ENCODE results near the gene HIP1. TPM values are rescaled to one million over a fixed set of nuclear protein-coding genes. Genes with fewer than 3 reads are reported as not detected.

The HIP1 gene
- total and polyA plus RNA-seq, 9 of the 15 experiments (the other 6 are each of a cell fraction or from before 2014, with no cell fraction given): 2.4 to 13.7 (median 9.5) TPM

DNA sequence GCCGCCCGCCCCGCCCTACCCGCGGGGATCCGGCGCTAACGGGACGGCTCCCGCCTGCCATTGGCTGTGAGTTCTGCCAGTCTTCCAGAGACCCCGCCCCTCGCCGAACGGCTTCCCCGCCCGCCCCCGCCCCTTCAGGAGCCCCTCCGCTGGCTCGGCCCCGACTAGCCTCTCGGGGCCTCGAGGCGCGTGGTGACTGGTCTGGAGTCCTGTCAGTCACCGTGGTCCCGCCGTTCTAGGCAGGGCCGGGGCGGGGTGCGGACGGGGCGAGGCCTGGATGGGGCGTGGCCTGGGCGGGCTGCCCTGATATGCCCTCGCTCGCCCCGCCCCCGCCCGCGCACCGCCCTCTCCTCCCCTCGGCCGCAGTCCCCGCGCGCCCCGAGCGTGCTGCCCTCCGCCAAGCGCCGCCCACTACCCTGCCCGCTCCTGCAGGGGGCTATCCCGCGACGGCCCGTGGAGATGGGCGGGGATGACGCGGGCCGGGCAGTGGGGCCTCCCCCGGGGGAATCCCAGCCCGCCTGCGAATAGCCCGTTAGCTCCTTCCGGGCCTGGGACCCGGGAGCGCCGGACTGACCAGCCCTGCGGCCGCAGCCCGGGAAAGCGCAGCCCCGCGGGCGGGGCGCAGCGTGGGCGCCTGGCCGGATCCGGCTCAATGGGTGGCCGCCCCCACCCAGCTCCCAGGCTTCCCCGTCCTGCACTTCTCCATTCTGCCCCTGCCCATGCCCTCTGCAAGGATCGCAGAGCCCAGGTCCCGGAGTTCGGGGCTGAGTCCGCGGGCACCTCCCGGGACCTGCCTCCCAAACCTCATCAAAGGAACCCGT is 444 bp upstream of the HIP1 start (continued):
- TF ChIP-seq, protein P1, sequence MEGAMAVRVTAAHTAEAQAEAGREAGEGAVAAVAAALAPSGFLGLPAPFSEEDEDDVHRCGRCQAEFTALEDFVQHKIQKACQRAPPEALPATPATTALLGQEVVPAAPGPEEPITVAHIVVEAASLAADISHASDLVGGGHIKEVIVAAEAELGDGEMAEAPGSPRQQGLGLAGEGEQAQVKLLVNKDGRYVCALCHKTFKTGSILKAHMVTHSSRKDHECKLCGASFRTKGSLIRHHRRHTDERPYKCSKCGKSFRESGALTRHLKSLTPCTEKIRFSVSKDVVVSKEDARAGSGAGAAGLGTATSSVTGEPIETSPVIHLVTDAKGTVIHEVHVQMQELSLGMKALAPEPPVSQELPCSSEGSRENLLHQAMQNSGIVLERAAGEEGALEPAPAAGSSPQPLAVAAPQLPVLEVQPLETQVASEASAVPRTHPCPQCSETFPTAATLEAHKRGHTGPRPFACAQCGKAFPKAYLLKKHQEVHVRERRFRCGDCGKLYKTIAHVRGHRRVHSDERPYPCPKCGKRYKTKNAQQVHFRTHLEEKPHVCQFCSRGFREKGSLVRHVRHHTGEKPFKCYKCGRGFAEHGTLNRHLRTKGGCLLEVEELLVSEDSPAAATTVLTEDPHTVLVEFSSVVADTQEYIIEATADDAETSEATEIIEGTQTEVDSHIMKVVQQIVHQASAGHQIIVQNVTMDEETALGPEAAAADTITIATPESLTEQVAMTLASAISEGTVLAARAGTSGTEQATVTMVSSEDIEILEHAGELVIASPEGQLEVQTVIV (CRISPR knock-in tag; IDR thresholded peaks at IDR 0.05; ENCODE audit: borderline replicate concordance): no peak
- TF ChIP-seq, protein P2, sequence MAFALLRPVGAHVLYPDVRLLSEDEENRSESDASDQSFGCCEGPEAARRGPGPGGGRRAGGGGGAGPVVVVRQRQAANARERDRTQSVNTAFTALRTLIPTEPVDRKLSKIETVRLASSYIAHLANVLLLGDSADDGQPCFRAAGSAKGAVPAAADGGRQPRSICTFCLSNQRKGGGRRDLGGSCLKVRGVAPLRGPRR (CRISPR knock-in tag; IDR thresholded peaks at IDR 0.05): no peak
- TF ChIP-seq HDAC3 (IDR thresholded peaks at IDR 0.05; ENCODE audit: borderline replicate concordance, partially characterized antibody) (no peak), WHSC1 (IDR thresholded peaks at IDR 0.05; ENCODE audit: low read length) (no peak), ZNF583 (CRISPR knock-in tag; IDR thresholded peaks at IDR 0.05) (no peak), ZNF408 (CRISPR knock-in tag; IDR thresholded peaks at IDR 0.05; ENCODE audit: low read depth) (no peak), ZNF561 (CRISPR knock-in tag; conservative IDR thresholded peaks at IDR 0.05) (no peak), ZBTB1 (CRISPR knock-in tag; IDR thresholded peaks at IDR 0.05; ENCODE audit: borderline replicate concordance, low read depth) (peak; percentile 92), MED1 (CRISPR knock-in tag; IDR thresholded peaks at IDR 0.05; ENCODE audit: borderline replicate concordance) (no peak), CBFA2T3 (IDR thresholded peaks at IDR 0.05) (peak; percentile 25), TAF15 (IDR thresholded peaks at IDR 0.05; ENCODE audit: low read depth, low read length) (no peak), ZNF253 (CRISPR knock-in tag; conservative IDR thresholded peaks at IDR 0.05) (no peak), THRAP3 (IDR thresholded peaks at IDR 0.05; ENCODE audit: borderline replicate concordance) (no peak), NEUROD1 (IDR thresholded peaks at IDR 0.05; ENCODE audit: borderline replicate concordance, low read depth, low read length, partially characterized antibody) (peak; percentile 40), BRF1 (IDR thresholded peaks at IDR 0.05; ENCODE audit: borderline replicate concordance, extremely low read depth, insufficient read length) (no peak), TARDBP (IDR thresholded peaks at IDR 0.05) (peak; percentile 97), ETV5 (CRISPR knock-in tag; IDR thresholded peaks at IDR 0.05; ENCODE audit: low read depth) (peak; percentile 88), CTBP1 (IDR thresholded peaks at IDR 0.05; ENCODE audit: borderline replicate concordance) (peak; percentile 95), PHF20 (IDR thresholded peaks at IDR 0.05; ENCODE audit: partially characterized antibody) (peak; percentile 66)
- TF ChIP-seq, protein P3, sequence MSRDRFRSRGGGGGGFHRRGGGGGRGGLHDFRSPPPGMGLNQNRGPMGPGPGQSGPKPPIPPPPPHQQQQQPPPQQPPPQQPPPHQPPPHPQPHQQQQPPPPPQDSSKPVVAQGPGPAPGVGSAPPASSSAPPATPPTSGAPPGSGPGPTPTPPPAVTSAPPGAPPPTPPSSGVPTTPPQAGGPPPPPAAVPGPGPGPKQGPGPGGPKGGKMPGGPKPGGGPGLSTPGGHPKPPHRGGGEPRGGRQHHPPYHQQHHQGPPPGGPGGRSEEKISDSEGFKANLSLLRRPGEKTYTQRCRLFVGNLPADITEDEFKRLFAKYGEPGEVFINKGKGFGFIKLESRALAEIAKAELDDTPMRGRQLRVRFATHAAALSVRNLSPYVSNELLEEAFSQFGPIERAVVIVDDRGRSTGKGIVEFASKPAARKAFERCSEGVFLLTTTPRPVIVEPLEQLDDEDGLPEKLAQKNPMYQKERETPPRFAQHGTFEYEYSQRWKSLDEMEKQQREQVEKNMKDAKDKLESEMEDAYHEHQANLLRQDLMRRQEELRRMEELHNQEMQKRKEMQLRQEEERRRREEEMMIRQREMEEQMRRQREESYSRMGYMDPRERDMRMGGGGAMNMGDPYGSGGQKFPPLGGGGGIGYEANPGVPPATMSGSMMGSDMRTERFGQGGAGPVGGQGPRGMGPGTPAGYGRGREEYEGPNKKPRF (IDR thresholded peaks at IDR 0.05; ENCODE audit: low read depth, low read length): no peak
- TF ChIP-seq, protein P4, sequence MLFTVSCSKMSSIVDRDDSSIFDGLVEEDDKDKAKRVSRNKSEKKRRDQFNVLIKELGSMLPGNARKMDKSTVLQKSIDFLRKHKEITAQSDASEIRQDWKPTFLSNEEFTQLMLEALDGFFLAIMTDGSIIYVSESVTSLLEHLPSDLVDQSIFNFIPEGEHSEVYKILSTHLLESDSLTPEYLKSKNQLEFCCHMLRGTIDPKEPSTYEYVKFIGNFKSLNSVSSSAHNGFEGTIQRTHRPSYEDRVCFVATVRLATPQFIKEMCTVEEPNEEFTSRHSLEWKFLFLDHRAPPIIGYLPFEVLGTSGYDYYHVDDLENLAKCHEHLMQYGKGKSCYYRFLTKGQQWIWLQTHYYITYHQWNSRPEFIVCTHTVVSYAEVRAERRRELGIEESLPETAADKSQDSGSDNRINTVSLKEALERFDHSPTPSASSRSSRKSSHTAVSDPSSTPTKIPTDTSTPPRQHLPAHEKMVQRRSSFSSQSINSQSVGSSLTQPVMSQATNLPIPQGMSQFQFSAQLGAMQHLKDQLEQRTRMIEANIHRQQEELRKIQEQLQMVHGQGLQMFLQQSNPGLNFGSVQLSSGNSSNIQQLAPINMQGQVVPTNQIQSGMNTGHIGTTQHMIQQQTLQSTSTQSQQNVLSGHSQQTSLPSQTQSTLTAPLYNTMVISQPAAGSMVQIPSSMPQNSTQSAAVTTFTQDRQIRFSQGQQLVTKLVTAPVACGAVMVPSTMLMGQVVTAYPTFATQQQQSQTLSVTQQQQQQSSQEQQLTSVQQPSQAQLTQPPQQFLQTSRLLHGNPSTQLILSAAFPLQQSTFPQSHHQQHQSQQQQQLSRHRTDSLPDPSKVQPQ (CRISPR knock-in tag; IDR thresholded peaks at IDR 0.05; ENCODE audit: borderline replicate concordance): 0 out of 2 replicates have a peak, but pooled peaks have one; percentile 19
